ENCODE measurements around the gene ZNF791.

DNA sequence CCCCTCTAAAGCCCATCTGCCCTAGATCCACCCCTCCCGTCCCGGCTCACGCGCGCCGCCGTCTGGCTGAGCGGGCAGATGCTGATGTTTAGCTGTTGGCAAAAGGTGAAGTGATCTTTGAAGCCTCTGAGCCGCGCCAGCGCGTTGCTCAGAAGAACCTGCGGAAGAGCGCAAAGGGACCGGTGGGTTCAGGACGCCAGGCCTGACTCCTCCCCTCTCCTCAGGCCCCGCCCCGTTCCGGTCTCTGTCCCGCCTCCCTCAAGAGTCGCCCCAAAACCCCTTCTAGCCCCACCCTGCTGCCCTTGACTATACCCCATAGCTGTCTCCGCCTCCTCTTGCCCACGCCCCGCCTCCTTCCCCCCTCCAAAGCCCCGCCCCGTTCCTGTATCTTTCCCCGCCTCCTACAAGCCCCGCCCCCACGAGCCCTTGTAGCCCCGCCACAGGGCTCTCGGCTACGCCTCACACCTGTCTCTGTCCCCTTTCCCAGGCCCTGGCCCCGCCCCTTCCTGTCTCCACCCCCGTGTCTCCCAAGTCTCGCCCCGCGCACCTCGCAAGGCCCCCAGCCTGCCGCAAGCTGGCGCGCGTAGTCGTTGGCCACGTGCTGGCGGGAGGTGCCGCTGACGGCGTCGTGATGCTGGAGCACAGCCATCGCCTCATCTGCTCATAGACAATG, 46.3 kb downstream of the ZNF791 start:
- TF ChIP-seq, protein P1, sequence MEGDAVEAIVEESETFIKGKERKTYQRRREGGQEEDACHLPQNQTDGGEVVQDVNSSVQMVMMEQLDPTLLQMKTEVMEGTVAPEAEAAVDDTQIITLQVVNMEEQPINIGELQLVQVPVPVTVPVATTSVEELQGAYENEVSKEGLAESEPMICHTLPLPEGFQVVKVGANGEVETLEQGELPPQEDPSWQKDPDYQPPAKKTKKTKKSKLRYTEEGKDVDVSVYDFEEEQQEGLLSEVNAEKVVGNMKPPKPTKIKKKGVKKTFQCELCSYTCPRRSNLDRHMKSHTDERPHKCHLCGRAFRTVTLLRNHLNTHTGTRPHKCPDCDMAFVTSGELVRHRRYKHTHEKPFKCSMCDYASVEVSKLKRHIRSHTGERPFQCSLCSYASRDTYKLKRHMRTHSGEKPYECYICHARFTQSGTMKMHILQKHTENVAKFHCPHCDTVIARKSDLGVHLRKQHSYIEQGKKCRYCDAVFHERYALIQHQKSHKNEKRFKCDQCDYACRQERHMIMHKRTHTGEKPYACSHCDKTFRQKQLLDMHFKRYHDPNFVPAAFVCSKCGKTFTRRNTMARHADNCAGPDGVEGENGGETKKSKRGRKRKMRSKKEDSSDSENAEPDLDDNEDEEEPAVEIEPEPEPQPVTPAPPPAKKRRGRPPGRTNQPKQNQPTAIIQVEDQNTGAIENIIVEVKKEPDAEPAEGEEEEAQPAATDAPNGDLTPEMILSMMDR (conservative IDR thresholded peaks at IDR 0.05 in 1 of 2, IDR thresholded peaks at IDR 0.05 in 1 of 2; ENCODE audit: low read depth in 1 of 2, low read length in 2 of 2) = no peak
- no peak for TF ChIP-seq EZH2 (IDR thresholded peaks at IDR 0.05; ENCODE audit: low read length, missing control alignments)
